ENCODE measurements around the gene TMEM88. TPM values are rescaled to one million over a fixed set of nuclear protein-coding genes. Genes with fewer than 3 reads are reported as not detected.

The TMEM88 gene
- total RNA-seq, 1 donor from 2014 or later = 26.3 TPM

DNA sequence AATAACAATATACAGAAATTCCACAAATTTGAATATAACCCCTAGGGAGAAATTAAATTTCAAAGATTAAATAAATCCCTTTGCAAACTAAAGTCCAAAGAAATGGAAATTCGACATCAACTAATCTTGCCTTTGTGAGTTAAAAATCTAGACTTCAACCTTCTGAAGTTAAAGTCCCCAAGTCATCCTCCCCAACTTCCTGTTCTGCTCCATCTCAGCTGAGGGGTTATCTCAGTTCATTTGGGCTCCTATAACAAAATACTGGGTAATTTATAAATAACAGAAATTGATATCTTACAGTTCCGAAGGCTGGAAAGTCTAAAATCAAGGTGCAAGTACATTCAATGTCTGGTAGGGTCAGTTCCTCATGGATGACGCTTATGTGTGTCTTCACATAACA lies 43.6 kb upstream of the TMEM88 start:
- Histone ChIP-seq H3K36me3 (no peaks in the 10 kb centered on the region), H3K9me3 (no peaks in the 10 kb centered on the region), H3K4me1 (no peaks in the 10 kb centered on the region), H3K4me3 (no peak overlapping the region), H3K27ac (no peak overlapping the region), H3K27me3 (no peaks in the 10 kb centered on the region)
- no peak for DNase-seq (ENCODE audit: extremely low spot score in 2 of 2)
- intact Hi-C loops (cut with DNase I) = no loop called here
- no peak for TF ChIP-seq POLR2A (IDR thresholded peaks at IDR 0.05)
- no peak for TF ChIP-seq POLR2AphosphoS5 (IDR thresholded peaks at IDR 0.05; ENCODE audit: insufficient read depth in 1 of 2, low read depth in 1 of 2)
- TF ChIP-seq, protein P1, sequence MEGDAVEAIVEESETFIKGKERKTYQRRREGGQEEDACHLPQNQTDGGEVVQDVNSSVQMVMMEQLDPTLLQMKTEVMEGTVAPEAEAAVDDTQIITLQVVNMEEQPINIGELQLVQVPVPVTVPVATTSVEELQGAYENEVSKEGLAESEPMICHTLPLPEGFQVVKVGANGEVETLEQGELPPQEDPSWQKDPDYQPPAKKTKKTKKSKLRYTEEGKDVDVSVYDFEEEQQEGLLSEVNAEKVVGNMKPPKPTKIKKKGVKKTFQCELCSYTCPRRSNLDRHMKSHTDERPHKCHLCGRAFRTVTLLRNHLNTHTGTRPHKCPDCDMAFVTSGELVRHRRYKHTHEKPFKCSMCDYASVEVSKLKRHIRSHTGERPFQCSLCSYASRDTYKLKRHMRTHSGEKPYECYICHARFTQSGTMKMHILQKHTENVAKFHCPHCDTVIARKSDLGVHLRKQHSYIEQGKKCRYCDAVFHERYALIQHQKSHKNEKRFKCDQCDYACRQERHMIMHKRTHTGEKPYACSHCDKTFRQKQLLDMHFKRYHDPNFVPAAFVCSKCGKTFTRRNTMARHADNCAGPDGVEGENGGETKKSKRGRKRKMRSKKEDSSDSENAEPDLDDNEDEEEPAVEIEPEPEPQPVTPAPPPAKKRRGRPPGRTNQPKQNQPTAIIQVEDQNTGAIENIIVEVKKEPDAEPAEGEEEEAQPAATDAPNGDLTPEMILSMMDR (IDR thresholded peaks at IDR 0.05) = no peak

GRCh38 chr17:7814969-7815368 lies 39.9 kb upstream of the TMEM88 start:
- Histone ChIP-seq H3K27ac (no peak overlapping the region), H3K9me3 (no peaks in the 10 kb centered on the region), H3K4me3 (no peak overlapping the region), H3K36me3 (no peaks in the 10 kb centered on the region), H3K4me1 (no peaks in the 10 kb centered on the region), H3K27me3 (no peaks in the 10 kb centered on the region)
- DNase-seq (ENCODE audit: extremely low spot score in 2 of 2) = no peak
- intact Hi-C loops (cut with DNase I) = no loop called here
- TF ChIP-seq POLR2A (IDR thresholded peaks at IDR 0.05) = no peak

DNA sequence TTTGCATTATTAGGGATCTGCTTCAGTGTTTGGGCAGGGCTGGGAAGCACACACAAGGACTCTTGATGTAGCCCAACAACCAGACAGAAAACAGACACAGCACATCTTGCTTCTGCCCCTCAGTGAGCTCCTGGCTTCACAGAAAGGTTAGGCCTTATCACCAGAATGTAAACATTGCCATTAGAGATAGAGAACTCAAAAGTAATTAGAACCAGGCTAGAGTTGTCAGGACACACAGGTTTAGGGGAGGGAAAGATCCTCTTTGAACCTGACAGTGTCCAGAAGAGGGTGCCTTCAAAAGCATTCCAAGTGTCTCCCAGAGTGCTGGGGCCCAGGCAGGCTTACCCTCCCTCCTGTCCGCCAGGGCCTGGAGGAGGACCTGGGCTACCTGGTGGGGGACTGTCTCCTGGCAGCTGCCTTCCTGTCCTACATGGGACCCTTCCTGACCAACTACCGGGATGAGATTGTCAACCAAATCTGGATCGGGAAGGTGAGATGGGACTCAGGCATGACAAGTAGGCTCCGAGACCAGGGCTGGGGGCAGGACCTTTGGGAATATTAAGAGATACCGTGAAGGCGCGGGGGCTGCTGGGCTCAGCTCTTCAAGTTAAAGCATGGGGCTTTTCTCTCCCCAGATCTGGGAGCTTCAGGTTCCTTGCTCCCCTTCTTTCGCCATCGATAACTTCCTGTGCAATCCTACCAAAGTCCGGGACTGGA lies 37.8 kb upstream of the TMEM88 start:
- intact Hi-C loops (cut with DNase I) = no loop called here
- Histone ChIP-seq H3K4me3 (no peak overlapping the region), H3K4me1 (no peaks in the 10 kb centered on the region), H3K36me3 (no peaks in the 10 kb centered on the region), H3K9me3 (no peaks in the 10 kb centered on the region), H3K27ac (no peak overlapping the region), H3K27me3 (no peaks in the 10 kb centered on the region)
- DNase-seq (ENCODE audit: extremely low spot score in 2 of 2) = no peak
- TF ChIP-seq POLR2AphosphoS5 (IDR thresholded peaks at IDR 0.05; ENCODE audit: insufficient read depth in 1 of 2, low read depth in 1 of 2) (no peak), POLR2A (IDR thresholded peaks at IDR 0.05) (no peak)
- TF ChIP-seq, protein P1 (IDR thresholded peaks at IDR 0.05) = no peak

- H3K27ac ChIP-seq = no peak overlapping the region
- no peaks in the 10 kb centered on the region for H3K27me3 ChIP-seq
- DNase-seq (ENCODE audit: extremely low spot score in 2 of 2) = no peak
- intact Hi-C loops (cut with DNase I) = no loop called here
- no peak overlapping the region for H3K4me3 ChIP-seq
- H3K4me1 ChIP-seq = no peaks in the 10 kb centered on the region
- TF ChIP-seq POLR2A (IDR thresholded peaks at IDR 0.05) (no peak), POLR2AphosphoS5 (IDR thresholded peaks at IDR 0.05; ENCODE audit: insufficient read depth in 1 of 2, low read depth in 1 of 2) (no peak)
- TF ChIP-seq, protein P1 (IDR thresholded peaks at IDR 0.05) = no peak
- no peaks in the 10 kb centered on the region for H3K36me3 ChIP-seq
- no peaks in the 10 kb centered on the region for H3K9me3 ChIP-seq
These were observed 37.3 kb upstream of the TMEM88 start for GRCh38 chr17:7817643-7817964.

DNA sequence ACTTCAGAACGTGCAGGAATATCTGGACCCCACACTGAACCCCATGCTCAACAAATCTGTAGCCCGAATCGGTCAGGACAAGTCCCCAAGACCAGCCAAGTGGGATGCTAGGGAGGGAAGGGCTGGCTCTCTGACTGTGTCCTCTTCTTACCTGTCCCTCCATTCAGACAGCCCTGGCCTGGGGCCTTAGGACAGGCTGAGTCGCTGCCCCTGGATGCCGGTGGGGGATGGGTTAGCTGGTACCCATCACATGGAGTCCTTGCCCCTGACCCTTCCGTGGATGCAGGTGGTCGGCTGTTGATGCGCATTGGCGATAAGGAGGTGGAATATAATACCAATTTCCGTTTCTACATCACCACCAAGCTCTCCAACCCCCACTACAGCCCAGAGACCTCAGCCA lies 36.8 kb upstream of the TMEM88 start:
- Histone ChIP-seq H3K9me3 (no peaks in the 10 kb centered on the region), H3K27me3 (no peaks in the 10 kb centered on the region), H3K4me3 (no peak overlapping the region), H3K4me1 (no peaks in the 10 kb centered on the region), H3K36me3 (no peaks in the 10 kb centered on the region), H3K27ac (no peak overlapping the region)
- no peak for DNase-seq (ENCODE audit: extremely low spot score in 2 of 2)
- intact Hi-C loops (cut with DNase I) = no loop called here
- no peak for TF ChIP-seq POLR2AphosphoS5 (IDR thresholded peaks at IDR 0.05; ENCODE audit: insufficient read depth in 1 of 2, low read depth in 1 of 2)
- TF ChIP-seq POLR2A (IDR thresholded peaks at IDR 0.05) = no peak
- TF ChIP-seq, protein P1 (IDR thresholded peaks at IDR 0.05) = no peak
